ENCODE data around the gene TAGAP. TPM values are rescaled to one million over a fixed set of nuclear protein-coding genes. Genes with fewer than 3 reads are reported as not detected.

TAGAP gene
- total and polyA plus RNA-seq, 4 donors, result 0.56 to 2.0 (median 1.1) TPM

DNA sequence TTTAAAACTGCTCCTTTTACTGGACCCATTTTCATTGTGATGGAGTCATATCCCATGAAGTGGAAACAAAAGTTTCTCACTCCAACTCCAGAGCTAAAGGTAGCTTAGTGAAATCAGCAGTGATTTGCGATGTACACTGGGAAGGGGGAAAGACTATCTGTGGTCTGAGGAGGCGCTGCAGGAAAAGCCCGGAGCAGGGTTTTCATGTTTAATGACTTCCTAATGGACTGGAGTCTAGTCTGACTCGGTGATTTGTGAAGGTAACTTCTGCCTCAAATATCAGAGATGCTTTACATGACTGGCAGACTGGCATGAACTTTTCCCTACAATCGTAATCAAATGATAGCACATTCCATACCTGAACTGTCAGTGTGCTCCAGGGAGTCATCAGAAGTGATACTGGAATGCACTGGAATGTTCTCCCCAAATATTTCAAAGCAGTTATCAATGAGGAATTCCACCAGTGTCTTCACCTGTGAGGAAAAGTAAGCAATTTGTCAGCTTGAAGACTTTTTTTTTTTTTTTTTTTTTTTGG is 7.0 kb downstream of the TAGAP start:
- DNase-seq (ENCODE audit: low spot score), result no peak
- no peaks in the 10 kb centered on the region for H3K36me3 ChIP-seq (ENCODE audit: control insufficient read depth in 4 of 4, insufficient read depth in 3 of 4, low read depth in 1 of 4, low read length in 3 of 4)
- no peaks in the 10 kb centered on the region for H3K27me3 ChIP-seq (ENCODE audit: control insufficient read depth in 4 of 4, insufficient read depth in 4 of 4, low read length in 3 of 4)
- H3K9me3 ChIP-seq (ENCODE audit: control insufficient read depth in 4 of 4, low read length in 3 of 4), result no peaks in the 10 kb centered on the region
- H3K27ac ChIP-seq (ENCODE audit: low read depth in 1 of 2, low read length in 2 of 2), result no peak overlapping the region
- no peak overlapping the region for H3K4me3 ChIP-seq (ENCODE audit: low read depth in 1 of 3, low read length in 3 of 3)
- TF ChIP-seq, protein P1, sequence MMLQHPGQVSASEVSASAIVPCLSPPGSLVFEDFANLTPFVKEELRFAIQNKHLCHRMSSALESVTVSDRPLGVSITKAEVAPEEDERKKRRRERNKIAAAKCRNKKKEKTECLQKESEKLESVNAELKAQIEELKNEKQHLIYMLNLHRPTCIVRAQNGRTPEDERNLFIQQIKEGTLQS (IDR thresholded peaks at IDR 0.05), result no peak
- TF ChIP-seq YY1 (IDR thresholded peaks at IDR 0.05), result no peak
- no peak for TF ChIP-seq TAF1 (conservative IDR thresholded peaks at IDR 0.05)
- TF ChIP-seq HNF4A (conservative IDR thresholded peaks at IDR 0.05), result no peak
- no peak for TF ChIP-seq GABPA (IDR thresholded peaks at IDR 0.05 in 1 of 2, conservative IDR thresholded peaks at IDR 0.05 in 1 of 2)
- TF ChIP-seq FOXA1 (IDR thresholded peaks at IDR 0.05), result no peak
- TF ChIP-seq JUND (IDR thresholded peaks at IDR 0.05), result no peak
- no peak for TF ChIP-seq RXRA (IDR thresholded peaks at IDR 0.05)
- TF ChIP-seq EGR1 (IDR thresholded peaks at IDR 0.05; ENCODE audit: low read depth in 2 of 2), result no peak
- TF ChIP-seq, protein P2, sequence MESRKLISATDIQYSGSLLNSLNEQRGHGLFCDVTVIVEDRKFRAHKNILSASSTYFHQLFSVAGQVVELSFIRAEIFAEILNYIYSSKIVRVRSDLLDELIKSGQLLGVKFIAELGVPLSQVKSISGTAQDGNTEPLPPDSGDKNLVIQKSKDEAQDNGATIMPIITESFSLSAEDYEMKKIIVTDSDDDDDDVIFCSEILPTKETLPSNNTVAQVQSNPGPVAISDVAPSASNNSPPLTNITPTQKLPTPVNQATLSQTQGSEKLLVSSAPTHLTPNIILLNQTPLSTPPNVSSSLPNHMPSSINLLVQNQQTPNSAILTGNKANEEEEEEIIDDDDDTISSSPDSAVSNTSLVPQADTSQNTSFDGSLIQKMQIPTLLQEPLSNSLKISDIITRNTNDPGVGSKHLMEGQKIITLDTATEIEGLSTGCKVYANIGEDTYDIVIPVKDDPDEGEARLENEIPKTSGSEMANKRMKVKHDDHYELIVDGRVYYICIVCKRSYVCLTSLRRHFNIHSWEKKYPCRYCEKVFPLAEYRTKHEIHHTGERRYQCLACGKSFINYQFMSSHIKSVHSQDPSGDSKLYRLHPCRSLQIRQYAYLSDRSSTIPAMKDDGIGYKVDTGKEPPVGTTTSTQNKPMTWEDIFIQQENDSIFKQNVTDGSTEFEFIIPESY (IDR thresholded peaks at IDR 0.05), result no peak
- no peak for TF ChIP-seq RAD21 (IDR thresholded peaks at IDR 0.05)
- TF ChIP-seq, protein P3, sequence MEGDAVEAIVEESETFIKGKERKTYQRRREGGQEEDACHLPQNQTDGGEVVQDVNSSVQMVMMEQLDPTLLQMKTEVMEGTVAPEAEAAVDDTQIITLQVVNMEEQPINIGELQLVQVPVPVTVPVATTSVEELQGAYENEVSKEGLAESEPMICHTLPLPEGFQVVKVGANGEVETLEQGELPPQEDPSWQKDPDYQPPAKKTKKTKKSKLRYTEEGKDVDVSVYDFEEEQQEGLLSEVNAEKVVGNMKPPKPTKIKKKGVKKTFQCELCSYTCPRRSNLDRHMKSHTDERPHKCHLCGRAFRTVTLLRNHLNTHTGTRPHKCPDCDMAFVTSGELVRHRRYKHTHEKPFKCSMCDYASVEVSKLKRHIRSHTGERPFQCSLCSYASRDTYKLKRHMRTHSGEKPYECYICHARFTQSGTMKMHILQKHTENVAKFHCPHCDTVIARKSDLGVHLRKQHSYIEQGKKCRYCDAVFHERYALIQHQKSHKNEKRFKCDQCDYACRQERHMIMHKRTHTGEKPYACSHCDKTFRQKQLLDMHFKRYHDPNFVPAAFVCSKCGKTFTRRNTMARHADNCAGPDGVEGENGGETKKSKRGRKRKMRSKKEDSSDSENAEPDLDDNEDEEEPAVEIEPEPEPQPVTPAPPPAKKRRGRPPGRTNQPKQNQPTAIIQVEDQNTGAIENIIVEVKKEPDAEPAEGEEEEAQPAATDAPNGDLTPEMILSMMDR (IDR thresholded peaks at IDR 0.05; ENCODE audit: low read depth, low read length, missing input control), result no peak
- no peak for TF ChIP-seq NR2F2 (IDR thresholded peaks at IDR 0.05)
- TF ChIP-seq SP1 (IDR thresholded peaks at IDR 0.05), result no peak
- TF ChIP-seq FOXA2 (IDR thresholded peaks at IDR 0.05), result no peak
- TF ChIP-seq HNF4G (IDR thresholded peaks at IDR 0.05), result no peak
- TF ChIP-seq, protein P4, sequence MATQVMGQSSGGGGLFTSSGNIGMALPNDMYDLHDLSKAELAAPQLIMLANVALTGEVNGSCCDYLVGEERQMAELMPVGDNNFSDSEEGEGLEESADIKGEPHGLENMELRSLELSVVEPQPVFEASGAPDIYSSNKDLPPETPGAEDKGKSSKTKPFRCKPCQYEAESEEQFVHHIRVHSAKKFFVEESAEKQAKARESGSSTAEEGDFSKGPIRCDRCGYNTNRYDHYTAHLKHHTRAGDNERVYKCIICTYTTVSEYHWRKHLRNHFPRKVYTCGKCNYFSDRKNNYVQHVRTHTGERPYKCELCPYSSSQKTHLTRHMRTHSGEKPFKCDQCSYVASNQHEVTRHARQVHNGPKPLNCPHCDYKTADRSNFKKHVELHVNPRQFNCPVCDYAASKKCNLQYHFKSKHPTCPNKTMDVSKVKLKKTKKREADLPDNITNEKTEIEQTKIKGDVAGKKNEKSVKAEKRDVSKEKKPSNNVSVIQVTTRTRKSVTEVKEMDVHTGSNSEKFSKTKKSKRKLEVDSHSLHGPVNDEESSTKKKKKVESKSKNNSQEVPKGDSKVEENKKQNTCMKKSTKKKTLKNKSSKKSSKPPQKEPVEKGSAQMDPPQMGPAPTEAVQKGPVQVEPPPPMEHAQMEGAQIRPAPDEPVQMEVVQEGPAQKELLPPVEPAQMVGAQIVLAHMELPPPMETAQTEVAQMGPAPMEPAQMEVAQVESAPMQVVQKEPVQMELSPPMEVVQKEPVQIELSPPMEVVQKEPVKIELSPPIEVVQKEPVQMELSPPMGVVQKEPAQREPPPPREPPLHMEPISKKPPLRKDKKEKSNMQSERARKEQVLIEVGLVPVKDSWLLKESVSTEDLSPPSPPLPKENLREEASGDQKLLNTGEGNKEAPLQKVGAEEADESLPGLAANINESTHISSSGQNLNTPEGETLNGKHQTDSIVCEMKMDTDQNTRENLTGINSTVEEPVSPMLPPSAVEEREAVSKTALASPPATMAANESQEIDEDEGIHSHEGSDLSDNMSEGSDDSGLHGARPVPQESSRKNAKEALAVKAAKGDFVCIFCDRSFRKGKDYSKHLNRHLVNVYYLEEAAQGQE (IDR thresholded peaks at IDR 0.05), result no peak
- TF ChIP-seq, protein P5, sequence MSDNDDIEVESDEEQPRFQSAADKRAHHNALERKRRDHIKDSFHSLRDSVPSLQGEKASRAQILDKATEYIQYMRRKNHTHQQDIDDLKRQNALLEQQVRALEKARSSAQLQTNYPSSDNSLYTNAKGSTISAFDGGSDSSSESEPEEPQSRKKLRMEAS (IDR thresholded peaks at IDR 0.05), result no peak
- H3K4me1 ChIP-seq (ENCODE audit: control insufficient read depth in 4 of 4, insufficient read depth in 4 of 4, low read length in 3 of 4), result peaks cover 0 to 5% (median 3%) of the 10 kb centered on the region in 4 donors
- H3K9ac ChIP-seq (ENCODE audit: low read depth in 1 of 2, low read length in 2 of 2), result no peak overlapping the region
- 61% methylated on average over 5 of the region's 5 CpGs for WGBS
